HCT116 (cell line): ENCODE measurements around the gene NFIA. TPM values are rescaled to one million over a fixed set of nuclear protein-coding genes. Genes with fewer than 3 reads are reported as not detected.

Experiments
- ATAC-seq: fragments of 200-7000 bp; cut with Tn5 transposase; 2 replicates; pipeline ENCODE4 v1.9.1; 2020; ENCODE audit warnings: mild to moderate bottlenecking, moderate library complexity
- BruUV-seq: library from RNA; stranded (reverse); fragments of 400-500 nt; replicated peaks from 2 replicates; lab custom pipeline; 2021; lab: Mats Ljungman, UMichigan
- CTCF ChIA-PET: fragments of 300-600 bp; sonication (Branson Sonifier 250); formaldehyde crosslinking; loops from one replicate; lab custom pipeline; 2021; ENCODE audit warnings: antibody characterized with exemption; lab: Charles Lee
- POLR2A ChIA-PET: fragments of 300-600, 350-600 bp; sonication (Branson Sonifier 250); formaldehyde crosslinking; loops from one replicate; lab custom pipeline; 2021; ENCODE audit warnings: antibody characterized with exemption; lab: Charles Lee
- RAD21 ChIA-PET, 2 experiments: fragments of 300-600 bp; sonication (Branson Sonifier 250); formaldehyde crosslinking; loops; one replicate each; lab custom pipeline; 2023; ENCODE audit warnings: low total read pairs in 2 of 2; ENCODE audit not compliant: uncharacterized antibody in 2 of 2, unreplicated experiment in 2 of 2, low non-redundant PET in 1 of 2; lab: Charles Lee
- DNase-seq: peaks from one replicate; pipeline ENCODE4 v3.0.0-alpha.2; 2010; ENCODE audit warnings: low read depth, low spot score
- H2AFZ ChIP-seq: fragments of 200-600 bp; shearing (Covaris generic), sonication (generic); 2 replicates; pipeline ENCODE4 v1.6.1; 2017; ENCODE audit warnings: low read depth, mixed run types, mixed read lengths, antibody characterized with exemption, low read length; ENCODE audit not compliant: poor library complexity, severe bottlenecking
- H3K27ac ChIP-seq: 2 replicates; pipeline ENCODE4 v1.5.1; 2012; ENCODE audit warnings: low read depth, low read length
- H3K27me3 ChIP-seq: fragments of 200-600 bp; sonication (generic); 2 replicates; pipeline ENCODE4 v1.6.1; 2016; ENCODE audit warnings: mixed run types, low read length, mixed read lengths; ENCODE audit not compliant: insufficient read depth
- H3K36me3 ChIP-seq, 2 experiments: fragments of 200-500 bp in 1 of 2; fragments of 200-600 bp in 1 of 2; sonication (Bioruptor generic) in 1 of 2; sonication (generic) in 1 of 2; 2 replicates each; pipeline versions ENCODE4 v1.5.1 to v1.6.1; 2014 to 2016; ENCODE audit warnings: low read length in 2 of 2, inconsistent platforms in 1 of 2, mixed read lengths in 1 of 2, mixed run types in 1 of 2; ENCODE audit not compliant: insufficient read depth in 2 of 2, control insufficient read depth in 1 of 2
- H3K4me1 ChIP-seq, 2 experiments: fragments of 200-600 bp in 1 of 2; sonication (generic) in 1 of 2; 2 replicates each; pipeline versions ENCODE4 v1.5.1 to v1.6.1; 2012 to 2017; ENCODE audit warnings: low read length in 2 of 2, inconsistent platforms in 1 of 2, mild to moderate bottlenecking in 1 of 2, mixed read lengths in 1 of 2, mixed run types in 1 of 2, moderate library complexity in 1 of 2; ENCODE audit not compliant: insufficient read depth in 2 of 2, control insufficient read depth in 1 of 2
- H3K4me2 ChIP-seq: fragments of 200-600 bp; sonication (generic); 2 replicates; pipeline ENCODE4 v1.6.1; 2017; ENCODE audit warnings: mixed run types, low read length, mixed read lengths
- H3K4me3 ChIP-seq, 2 experiments: fragments of 200-600 bp in 1 of 2; sonication (generic) in 1 of 2; replicated peaks in 1 of 2; 2 replicates each; pipeline ENCODE4 v1.5.1; 2011 to 2016; ENCODE audit warnings: low read length in 2 of 2, control low read depth in 1 of 2, low read depth in 1 of 2, mild to moderate bottlenecking in 1 of 2, mixed read lengths in 1 of 2, mixed run types in 1 of 2
- H3K79me2 ChIP-seq: fragments of 200-600 bp; sonication (generic); 2 replicates; pipeline ENCODE4 v1.6.1; 2017; ENCODE audit warnings: mild to moderate bottlenecking, mixed run types, low read length, moderate library complexity, mixed read lengths; ENCODE audit not compliant: insufficient read depth
- H3K9ac ChIP-seq: fragments of 200-600 bp; sonication (generic); 2 replicates; pipeline ENCODE4 v1.6.1; 2016; ENCODE audit warnings: low read length, mixed read lengths
- H3K9me2 ChIP-seq: fragments of 200-600 bp; sonication (generic), shearing (Covaris generic); 2 replicates; pipeline ENCODE4 v1.6.1; 2017; ENCODE audit warnings: mixed run types, mild to moderate bottlenecking, moderate library complexity; ENCODE audit not compliant: insufficient read depth
- H3K9me3 ChIP-seq, 2 experiments: fragments of 200-500 bp in 1 of 2; fragments of 200-600 bp in 1 of 2; sonication (Bioruptor generic) in 1 of 2; sonication (generic) in 1 of 2; 2 replicates each; pipeline ENCODE4 v1.6.1; 2014 to 2017; ENCODE audit warnings: low read length in 2 of 2, mixed read lengths in 2 of 2, inconsistent platforms in 1 of 2, low read depth in 1 of 2, mild to moderate bottlenecking in 1 of 2, mixed run types in 1 of 2, moderate library complexity in 1 of 2; ENCODE audit not compliant: control insufficient read depth in 1 of 2, insufficient read depth in 1 of 2
- H4K20me1 ChIP-seq: fragments of 200-600 bp; sonication (generic), shearing (Covaris generic); 2 replicates; pipeline ENCODE4 v1.6.1; 2017; ENCODE audit warnings: mixed run types, mild to moderate bottlenecking, moderate library complexity; ENCODE audit not compliant: insufficient read depth
- CEBPB ChIP-seq: IDR thresholded peaks from 2 replicates; pipeline ENCODE4 v1.6.1; 2012; ENCODE audit warnings: low read depth
- CTCF ChIP-seq, 3 experiments: fragments of 200-600 bp in 1 of 3; sonication (generic) in 1 of 3; IDR thresholded peaks in 2 of 3; conservative IDR thresholded peaks in 1 of 3; 2 replicates each; pipeline ENCODE4 v1.5.1; 2012 to 2017; ENCODE audit warnings: low read depth in 2 of 3, low read length in 2 of 3, antibody characterized with exemption in 1 of 3, borderline replicate concordance in 1 of 3, control low read depth in 1 of 3, mild to moderate bottlenecking in 1 of 3, mixed read lengths in 1 of 3, mixed run types in 1 of 3, moderate library complexity in 1 of 3; ENCODE audit not compliant: insufficient read depth in 1 of 3
- EGR1 ChIP-seq: IDR thresholded peaks from 2 replicates; pipeline ENCODE4 v1.6.1; 2012; ENCODE audit warnings: low read depth
- POLR2A ChIP-seq: IDR thresholded peaks from 2 replicates; pipeline ENCODE4 v1.7.0; 2011; ENCODE audit warnings: borderline replicate concordance; ENCODE audit not compliant: insufficient read depth, insufficient read length; ENCODE audit errors: extremely low read depth
- intact Hi-C: fragments of 100-400 bp; cut with micrococcal nuclease; formaldehyde crosslinking; loops from 2 replicates; pipeline ENCODE4 v1.10.0; 2022
- total RNA-seq: library from RNA; stranded (reverse); gene quantifications from one replicate; pipeline ENCODE4 v1.2.1, GENCODE V29; 2021; ENCODE audit not compliant: unreplicated experiment
- TF ChIP-seq, protein P1 (sequence below): IDR thresholded peaks from 2 replicates; pipeline ENCODE4 v1.6.1; 2012

The NFIA gene
- total RNA-seq, 1 experiment from 2014 or later = 17.2 TPM

GRCh38 chr1:61451572-61451968 lies 369.2 kb downstream of the NFIA start:
- Histone ChIP-seq H3K27me3 (no peaks in the 10 kb centered on the region), H3K4me1 (peaks cover 0 to 3% of the 10 kb centered on the region in 2 experiments; a peak in 1 of 4 replicates), H3K36me3 (no peaks in the 10 kb centered on the region), H3K9ac (no peak overlapping the region), H2AFZ (no peak overlapping the region), H3K9me3 (no peaks in the 10 kb centered on the region), H3K4me2 (no peak overlapping the region), H3K4me3 (no peak overlapping the region), H4K20me1 (no peaks in the 10 kb centered on the region), H3K79me2 (no peaks in the 10 kb centered on the region), H3K27ac (no peak overlapping the region), H3K9me2 (no peaks in the 10 kb centered on the region)
- ChIA-PET CTCF (interaction anchor here (1.6 to 1.9 kb wide), 2 partner anchors 402 to 472 kb away, joined by 7 to 8 read pairs; no protein-coding TSS in a partner anchor), RAD21 (no interaction called here), POLR2A (no interaction called here)
- DNase-seq (no peak), ATAC-seq (no peak)
- intact Hi-C loops = loop anchor here (10.0 kb wide), 1 partner anchor 1297 kb away; no protein-coding TSS in a partner anchor
- no TSS peak for BruUV-seq
- TF ChIP-seq EGR1 (no peak), CEBPB (no peak), POLR2A (no peak), CTCF (IDR thresholded peaks at IDR 0.05 in 2 of 3, conservative IDR thresholded peaks at IDR 0.05 in 1 of 3; ENCODE audit: borderline replicate concordance in 1 of 3, insufficient read depth in 1 of 3, low read depth in 2 of 3, low read length in 2 of 3) (no peak)
- TF ChIP-seq, protein P1, sequence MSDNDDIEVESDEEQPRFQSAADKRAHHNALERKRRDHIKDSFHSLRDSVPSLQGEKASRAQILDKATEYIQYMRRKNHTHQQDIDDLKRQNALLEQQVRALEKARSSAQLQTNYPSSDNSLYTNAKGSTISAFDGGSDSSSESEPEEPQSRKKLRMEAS = no peak
